IPS-NIHi11 (cell line): ENCODE results near the gene TRIM66.

Experiments used
- DNase-seq: peaks from one replicate; pipeline ENCODE4 v3.0.0; 2012; ENCODE audit warnings: mixed read lengths, low spot score

The TRIM66 gene

GRCh38 chr11:8605971-8606563, 76.4 kb downstream of the TRIM66 start:
- DNase-seq: no peak

GRCh38 chr11:8604078-8604723, 78.3 kb downstream of the TRIM66 start:
- DNase-seq: peak; percentile 68

- DNase-seq: no peak
Measured at GRCh38 chr11:8603696-8604077, 78.8 kb downstream of the TRIM66 start.

- no peak for DNase-seq
Measured at GRCh38 chr11:8601376-8602133, 80.9 kb downstream of the TRIM66 start.

GRCh38 chr11:8598506-8598905, 84.0 kb downstream of the TRIM66 start:
- no peak for DNase-seq

- DNase-seq: no peak
Measured at GRCh38 chr11:8597182-8597581, 85.3 kb downstream of the TRIM66 start.

GRCh38 chr11:8596504-8597046, 85.9 kb downstream of the TRIM66 start:
- DNase-seq: no peak

- DNase-seq: peak; percentile 93
Measured at GRCh38 chr11:8593935-8594909, 88.2 kb downstream of the TRIM66 start, which contains the start of gene STK33. TSS of gene STK33 (minus strand) at chr11:8594228. CDS start at chr11:8474905, 119,323 bp downstream.

GRCh38 chr11:8593455-8593854, 89.0 kb downstream of the TRIM66 start:
- no peak for DNase-seq

GRCh38 chr11:8587915-8588314, 94.5 kb downstream of the TRIM66 start:
- DNase-seq: no peak

- no peak for DNase-seq
Measured at GRCh38 chr11:8586805-8587204, 95.7 kb downstream of the TRIM66 start.

- no peak for DNase-seq
Measured at GRCh38 chr11:8586184-8586583, 96.3 kb downstream of the TRIM66 start.

- no peak for DNase-seq
Measured at GRCh38 chr11:8584511-8584910, 98.0 kb downstream of the TRIM66 start.

GRCh38 chr11:8584082-8584481, 98.4 kb downstream of the TRIM66 start:
- no peak for DNase-seq

GRCh38 chr11:8581300-8581699, 101.2 kb downstream of the TRIM66 start:
- DNase-seq: no peak

- no peak for DNase-seq
Measured at GRCh38 chr11:8577791-8578581, 104.5 kb downstream of the TRIM66 start.

- no peak for DNase-seq
Measured at GRCh38 chr11:8574798-8575197, 107.7 kb downstream of the TRIM66 start.

GRCh38 chr11:8573777-8574176, 108.7 kb downstream of the TRIM66 start:
- DNase-seq: no peak

GRCh38 chr11:8567602-8568198, 114.8 kb downstream of the TRIM66 start:
- no peak for DNase-seq

- peak; percentile 15 for DNase-seq
Measured at GRCh38 chr11:8566613-8567210, 115.8 kb downstream of the TRIM66 start.
